Motor neuron (in vitro differentiated cells): ENCODE results near the gene AOPEP. TPM values are rescaled to one million over a fixed set of nuclear protein-coding genes. Genes with fewer than 3 reads are reported as not detected.

Experiments
- ATAC-seq, 8 experiments: fragments of 200-7000 bp; cut with Tn5 transposase; replicated peaks in 6 of 8; 2 replicates each; pipeline ENCODE4 v1.8.0; 2021; ENCODE audit warnings: mild to moderate bottlenecking in 8 of 8, moderate library complexity in 8 of 8
- H3K27ac ChIP-seq, 2 donors: fragments of 250-450 bp; sonication (Bioruptor Pico); 2 replicates each; pipeline ENCODE4 v1.9.0; 2021; ENCODE audit warnings: antibody characterized with exemption in 2 of 2, mild to moderate bottlenecking in 2 of 2, moderate library complexity in 1 of 2
- H3K4me1 ChIP-seq, 2 donors: fragments of 250-450 bp; sonication (Bioruptor Pico); replicated peaks in 1 of 2; 2 replicates each; pipeline ENCODE4 v1.6.1; 2021; ENCODE audit warnings: antibody characterized with exemption in 2 of 2, mild to moderate bottlenecking in 2 of 2, moderate library complexity in 1 of 2
- H3K4me3 ChIP-seq, 5 donors: fragments of 250-450 bp; sonication (Bioruptor Pico); 2 replicates each; pipeline ENCODE4 v1.9.0; 2021; ENCODE audit warnings: antibody characterized with exemption in 5 of 5, mild to moderate bottlenecking in 5 of 5, moderate library complexity in 4 of 5
- WGBS, 10 experiments: fragments of 450-650 bp; shearing (Covaris generic); methylation state at CpG; one replicate each; pipeline ENCODE4 v1.0.0; 2022; 5-methylcytosine and 5-hydroxymethylcytosine counted together
- in situ Hi-C, 9 experiments: fragments of 400-800 bp; cut with MboI; loops; one replicate each; pipeline ENCODE4 v1.15.0; 2021; ENCODE audit warnings: low sequenced_read_pairs in 9 of 9, low pct_unique_long_range_greater_than_20kb in 2 of 9; ENCODE audit not compliant: unreplicated experiment in 9 of 9
- total RNA-seq, 8 experiments: library from RNA; unstranded; fragments of 300-600 nt; gene quantifications; 2 replicates each; pipeline versions ENCODE4 v1.2.3 to v1.2.4, GENCODE V29; 2022

Gene AOPEP
- total RNA-seq, 8 experiments from 2014 or later = 8.0 to 152 (median 16.8) TPM

GRCh38 chr9:95007226-95007869, 280.8 kb downstream of the AOPEP start:
- Histone ChIP-seq H3K27ac (no peak overlapping the region), H3K4me3 (peak overlapping the region in 1 of 5 donors; percentile 17), H3K4me1 (peaks cover 0 to 2% of the 10 kb centered on the region in 2 donors)
- in situ Hi-C loops = loop anchor here in 2 of 9 experiments (25.0 kb wide), 2 partner anchors 95 to 220 kb away; no protein-coding TSS in a partner anchor
- ATAC-seq = no peak
- 0 to 100% (median 76%) methylated on average over 1 to 5 of the region's 5 CpGs; no CpG with 5 or more reads in 2 of the 10 experiments for WGBS, 10 experiments

DNA sequence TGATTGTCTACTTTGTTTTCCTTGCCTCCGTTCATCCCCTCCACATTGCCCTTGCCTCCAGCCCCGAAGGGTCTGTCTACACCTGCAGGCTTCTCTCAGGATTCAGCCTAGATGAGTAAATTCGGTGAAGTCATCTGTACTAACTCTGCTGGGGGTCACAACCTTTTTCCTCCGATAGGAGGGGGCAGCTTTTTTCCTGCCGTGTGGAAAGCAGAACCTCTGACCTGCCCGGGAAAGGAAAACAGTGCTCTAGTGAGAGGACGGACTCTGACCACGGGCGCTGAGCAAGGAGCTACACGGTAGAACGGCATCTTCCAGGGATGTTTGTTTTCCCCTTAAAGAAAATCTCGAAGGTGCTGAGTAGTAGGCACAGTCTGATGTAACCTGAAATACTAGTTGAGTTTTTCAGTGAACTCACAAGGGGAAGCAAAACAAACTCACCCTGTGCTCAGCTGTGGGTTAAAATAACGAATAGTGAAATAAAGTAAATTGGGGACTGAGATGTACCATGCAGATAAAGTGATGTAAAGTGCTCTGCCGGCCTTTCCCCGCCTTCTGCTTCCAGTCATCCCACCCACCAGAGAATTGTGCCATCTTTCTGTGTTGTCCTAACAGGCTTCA, 281.8 kb downstream of the AOPEP start:
- H3K4me3 ChIP-seq = peak overlapping the region in 1 of 5 donors; percentile 17
- in situ Hi-C loops = loop anchor here in 2 of 9 experiments (25.0 kb wide), 2 partner anchors 96 to 221 kb away; no protein-coding TSS in a partner anchor
- peak in 1 of 8 experiments; percentile 8 for ATAC-seq
- peaks cover 0 to 2% of the 10 kb centered on the region in 2 donors for H3K4me1 ChIP-seq
- WGBS, 10 experiments = 5 to 85% (median 73%) methylated on average over 1 to 13 of the region's 15 CpGs
- H3K27ac ChIP-seq = no peak overlapping the region

- in situ Hi-C loops = loop anchor here in 2 of 9 experiments (25.0 kb wide), 2 partner anchors 97 to 222 kb away; no protein-coding TSS in a partner anchor
- no peak for ATAC-seq
- no peak overlapping the region for H3K4me3 ChIP-seq
- no peaks in the 10 kb centered on the region for H3K4me1 ChIP-seq
- no peak overlapping the region for H3K27ac ChIP-seq
- 52 to 100% (median 98%) methylated on average over 1 to 5 of the region's 5 CpGs for WGBS, 10 experiments
Observed at GRCh38 chr9:95009459-95009858, 283.0 kb downstream of the AOPEP start.

DNA sequence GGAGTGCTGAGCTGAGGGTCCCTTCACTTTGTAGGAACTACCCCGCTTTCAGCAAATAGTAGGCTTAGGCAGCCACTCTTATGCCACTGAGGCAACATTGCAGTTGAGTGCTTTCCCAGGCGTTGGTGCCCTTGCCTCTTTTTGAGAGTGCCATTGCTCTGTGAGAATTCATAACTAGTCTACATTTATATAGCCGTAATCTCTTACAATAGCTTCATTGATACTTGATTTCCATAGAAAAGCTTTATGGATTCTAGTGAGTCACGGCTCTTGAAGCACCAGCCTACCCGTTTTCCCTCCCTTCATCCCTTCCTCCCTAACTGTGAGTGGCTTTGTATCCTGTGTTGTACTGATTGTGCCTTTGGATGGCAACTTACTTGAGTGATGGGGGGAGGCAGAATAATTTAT, 283.9 kb downstream of the AOPEP start:
- Histone ChIP-seq H3K27ac (no peak overlapping the region), H3K4me3 (no peak overlapping the region), H3K4me1 (no peaks in the 10 kb centered on the region)
- ATAC-seq = no peak
- in situ Hi-C loops = loop anchor here in 2 of 9 experiments (25.0 kb wide), 2 partner anchors 98 to 223 kb away; no protein-coding TSS in a partner anchor
- WGBS, 10 experiments = 20 to 97% (median 69%) methylated on average over 1 to 5 of the region's 5 CpGs

DNA sequence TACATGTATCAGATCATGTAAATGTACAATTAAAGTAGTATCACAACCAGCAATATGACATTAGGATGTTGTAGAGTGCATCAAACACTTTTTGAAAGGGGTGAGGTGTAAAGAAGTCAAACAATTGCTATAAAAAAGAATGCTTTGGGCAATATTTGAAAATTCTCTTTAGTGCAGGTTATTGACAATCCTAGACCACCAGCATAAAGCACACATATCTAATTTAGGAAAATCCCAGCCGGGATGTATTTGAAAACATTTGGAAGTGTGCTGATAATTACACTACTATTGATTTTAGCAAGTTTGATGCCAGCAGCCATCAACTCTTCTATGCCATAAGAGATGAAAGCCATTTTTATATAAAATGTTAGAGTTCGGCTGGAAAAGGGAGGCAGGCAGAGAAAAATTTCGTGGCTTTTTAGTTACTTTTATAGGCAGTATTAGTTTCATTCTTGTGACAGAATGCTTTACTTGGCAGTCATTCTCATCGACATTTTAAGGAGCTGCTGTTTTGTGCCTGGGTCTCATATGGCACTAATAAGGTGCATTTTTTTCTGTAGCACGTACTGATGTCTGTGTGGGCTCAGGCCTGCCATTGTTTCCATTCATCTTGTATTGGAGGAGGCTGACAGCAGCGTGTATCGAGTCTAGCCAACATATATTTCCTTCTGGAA, 285.7 kb downstream of the AOPEP start:
- Histone ChIP-seq H3K4me1 (no peaks in the 10 kb centered on the region), H3K4me3 (no peak overlapping the region), H3K27ac (no peak overlapping the region)
- 23 to 100% (median 66%) methylated on average over 1 to 7 of the region's 7 CpGs for WGBS, 10 experiments
- ATAC-seq = no peak
- in situ Hi-C loops = loop anchor here in 2 of 9 experiments (25.0 kb wide), 2 partner anchors 100 to 225 kb away; no protein-coding TSS in a partner anchor

DNA sequence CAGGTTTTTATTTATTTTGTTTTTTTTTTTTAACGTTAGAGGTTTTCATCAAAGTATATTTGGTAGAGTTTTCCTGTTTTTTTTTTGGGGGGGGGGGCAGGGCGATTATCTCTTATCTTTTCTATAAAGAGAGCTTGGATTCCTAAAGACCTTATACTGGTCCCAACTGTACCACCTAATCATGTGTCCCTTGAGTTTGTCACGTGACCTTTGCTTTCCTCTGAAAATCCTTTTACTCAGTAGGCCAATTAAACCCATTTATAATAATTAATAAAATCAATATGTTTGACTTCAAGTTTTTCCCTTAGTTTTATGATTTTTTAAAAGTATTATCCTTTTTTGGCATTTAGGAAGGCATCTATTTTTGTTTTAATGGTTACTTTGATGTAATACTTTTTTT, 286.4 kb downstream of the AOPEP start:
- WGBS, 10 experiments = 56 to 100% (median 87%) methylated on average over 2 to 3 of the region's 3 CpGs
- in situ Hi-C loops = loop anchor here in 2 of 9 experiments (25.0 kb wide), 2 partner anchors 101 to 226 kb away; no protein-coding TSS in a partner anchor
- no peaks in the 10 kb centered on the region for H3K4me1 ChIP-seq
- no peak overlapping the region for H3K27ac ChIP-seq
- H3K4me3 ChIP-seq = no peak overlapping the region
- no peak for ATAC-seq

GRCh38 chr9:95014917-95015316, 288.4 kb downstream of the AOPEP start:
- Histone ChIP-seq H3K4me3 (no peak overlapping the region), H3K27ac (no peak overlapping the region), H3K4me1 (peaks cover 3 to 7% of the 10 kb centered on the region in 2 donors)
- peak in 1 of 8 experiments; percentile 48 for ATAC-seq
- in situ Hi-C loops = loop anchor here in 2 of 9 experiments (25.0 kb wide), 2 partner anchors 103 to 228 kb away; no protein-coding TSS in a partner anchor
- 0 to 100% (median 84%) methylated on average over 1 to 2 of the region's 2 CpGs for WGBS, 10 experiments

- H3K27ac ChIP-seq = no peak overlapping the region
- in situ Hi-C loops = loop anchor here in 2 of 9 experiments (25.0 kb wide), 2 partner anchors 103 to 228 kb away; no protein-coding TSS in a partner anchor
Observed at GRCh38 chr9:95015569-95015968, 289.1 kb downstream of the AOPEP start.

GRCh38 chr9:95017062-95017461, 290.6 kb downstream of the AOPEP start:
- H3K27ac ChIP-seq = no peak overlapping the region
- 71 to 100% (median 100%) methylated on average over 1 of the region's 1 CpG; no CpG with 5 or more reads in 2 of the 10 experiments for WGBS, 10 experiments

More at GRCh38 chr9:95015569-95015968, 289.1 kb downstream of the AOPEP start:
- peaks cover 3 to 7% of the 10 kb centered on the region in 2 donors for H3K4me1 ChIP-seq
- ATAC-seq = no peak
- no peak overlapping the region for H3K4me3 ChIP-seq
- 80 to 100% (median 94%) methylated on average over 1 to 4 of the region's 4 CpGs for WGBS, 10 experiments

DNA sequence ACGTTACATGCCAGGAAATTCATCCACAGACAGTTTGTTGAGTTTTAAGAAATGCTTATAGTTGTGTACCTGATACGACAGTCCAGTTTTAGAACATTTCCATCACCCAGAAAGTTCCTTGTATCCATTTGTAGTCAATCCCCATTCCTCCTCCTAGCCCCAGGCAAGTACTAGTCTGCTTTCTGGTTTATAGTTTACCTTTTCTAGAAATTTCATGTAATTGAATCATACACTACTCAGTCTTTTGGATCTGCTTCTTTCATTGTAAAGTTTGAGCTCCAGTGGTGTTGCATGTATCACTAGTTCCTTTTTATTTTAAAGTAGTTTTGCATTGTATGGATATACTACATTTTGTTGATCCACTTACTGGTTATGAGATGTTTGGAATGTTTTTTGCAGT, 291.2 kb downstream of the AOPEP start:
- Histone ChIP-seq H3K4me3 (no peak overlapping the region), H3K27ac (no peak overlapping the region), H3K4me1 (peaks cover 3 to 7% of the 10 kb centered on the region in 2 donors)
- 86 to 100% (median 100%) methylated on average over 1 to 2 of the region's 2 CpGs; no CpG with 5 or more reads in 2 of the 10 experiments for WGBS, 10 experiments
- no peak for ATAC-seq
- in situ Hi-C loops = loop anchor here in 2 of 9 experiments (25.0 kb wide), 2 partner anchors 105 to 230 kb away; no protein-coding TSS in a partner anchor

More at GRCh38 chr9:95017062-95017461, 290.6 kb downstream of the AOPEP start:
- in situ Hi-C loops = loop anchor here in 2 of 9 experiments (25.0 kb wide), 2 partner anchors 105 to 230 kb away; no protein-coding TSS in a partner anchor
- no peak overlapping the region for H3K4me3 ChIP-seq
- ATAC-seq = peak in 2 of 8 experiments; percentile 29 to 41
- H3K4me1 ChIP-seq = peaks cover 3 to 7% of the 10 kb centered on the region in 2 donors

GRCh38 chr9:95018099-95018936, 291.8 kb downstream of the AOPEP start:
- ATAC-seq = peak in 7 of 8 experiments; percentile 74 to 94 (median 77)
- WGBS, 10 experiments = 19 to 100% (median 74%) methylated on average over 1 to 10 of the region's 11 CpGs
- Histone ChIP-seq H3K4me1 (peaks cover 7 to 12% of the 10 kb centered on the region in 2 donors), H3K27ac (no peak overlapping the region), H3K4me3 (no peak overlapping the region)
- in situ Hi-C loops = loop anchor here in 2 of 9 experiments (25.0 kb wide), 2 partner anchors 106 to 231 kb away; no protein-coding TSS in a partner anchor
